GM21447 (cell line): ENCODE measurements around the gene ATXN2L.
"Not testable (repeated sequence)": the region's sequence is repeated elsewhere in the genome, so short reads cannot be mapped to it uniquely, and the experiment has no call there.

Experiments
- ATAC-seq: cut with Tn5 transposase; IDR thresholded peaks from one replicate; pipeline ENCODE4 v1.9.1; 2021; ENCODE audit not compliant: unreplicated experiment

The ATXN2L gene

GRCh38 chr16:28837672-28838557 lies 15.1 kb downstream of the ATXN2L start:
- no peak for ATAC-seq

- ATAC-seq, result no peak
These were observed 15.7 kb downstream of the ATXN2L start for GRCh38 chr16:28838558-28838918.

- no peak for ATAC-seq
These were observed 16.3 kb downstream of the ATXN2L start for GRCh38 chr16:28839004-28839639.

GRCh38 chr16:28839899-28840298 lies 17.1 kb downstream of the ATXN2L start:
- ATAC-seq, result no peak

- ATAC-seq, result no peak
These were observed 19.9 kb downstream of the ATXN2L start for GRCh38 chr16:28842696-28843095.

- no peak for ATAC-seq
These were observed 21.0 kb downstream of the ATXN2L start for GRCh38 chr16:28843766-28844165.

GRCh38 chr16:28844226-28844885 lies 21.6 kb downstream of the ATXN2L start:
- ATAC-seq, result no peak

- no peak for ATAC-seq
These were observed 22.5 kb downstream of the ATXN2L start for GRCh38 chr16:28845293-28845692.

- no peak for ATAC-seq
These were observed 22.9 kb downstream of the ATXN2L start for GRCh38 chr16:28845761-28846079.

GRCh38 chr16:28846080-28846932 lies 23.5 kb downstream of the ATXN2L start, which contains the start of gene TUFM:
Gene TUFM, minus strand, starts transcription at chr16:28846348. Its CDS starts 79 bp downstream, at chr16:28846269.
- ATAC-seq, result peak; percentile 93

GRCh38 chr16:28846933-28847273 lies 24.1 kb downstream of the ATXN2L start:
- peak; percentile 10 for ATAC-seq

- no peak for ATAC-seq
These were observed 35.6 kb downstream of the ATXN2L start for GRCh38 chr16:28858421-28858820.

- no peak for ATAC-seq
These were observed 36.5 kb downstream of the ATXN2L start for GRCh38 chr16:28859326-28859725.

GRCh38 chr16:28863929-28864793 lies 41.4 kb downstream of the ATXN2L start:
- ATAC-seq, result no peak

- ATAC-seq, result no peak
These were observed 42.3 kb downstream of the ATXN2L start for GRCh38 chr16:28865001-28865688.

- ATAC-seq, result no peak
These were observed 43.1 kb downstream of the ATXN2L start for GRCh38 chr16:28865722-28866453.

GRCh38 chr16:28866454-28866804 lies 43.6 kb downstream of the ATXN2L start:
- no peak for ATAC-seq

GRCh38 chr16:28867241-28867640 lies 44.4 kb downstream of the ATXN2L start:
- ATAC-seq, result no peak

- not testable (repeated sequence) for ATAC-seq
These were observed 44.8 kb downstream of the ATXN2L start for GRCh38 chr16:28867646-28868045.
